A549 (cell line): ENCODE results near the gene IDH3B.

Experiments used
- HDAC2 ChIP-seq: fragments of 200-600 bp; sonication (generic); IDR thresholded peaks from 2 replicates; pipeline ENCODE4 v1.6.1; 2016
- POLR2A ChIP-seq: IDR thresholded peaks from 2 replicates; pipeline ENCODE4 v1.6.1; 2012; ENCODE audit warnings: mild to moderate bottlenecking, low read length
- RNF2 ChIP-seq: fragments of 200-600 bp; sonication (generic); IDR thresholded peaks from 2 replicates; pipeline ENCODE4 v1.6.1; 2016; ENCODE audit warnings: low read depth, mild to moderate bottlenecking, antibody characterized with exemption, moderate library complexity, borderline replicate concordance
- TF ChIP-seq, protein P1 (sequence below): fragments of 150-350 bp; IDR thresholded peaks from 2 replicates; pipeline ENCODE4 v1.6.1; 2014; ENCODE audit warnings: low read depth, mild to moderate bottlenecking, low read length
- TF ChIP-seq, protein P2 (sequence below): fragments of >200 bp; sonication (Bioruptor Twin); formaldehyde crosslinking; IDR thresholded peaks from 3 replicates; pipeline ENCODE4 v1.5.1; 2016

DNA sequence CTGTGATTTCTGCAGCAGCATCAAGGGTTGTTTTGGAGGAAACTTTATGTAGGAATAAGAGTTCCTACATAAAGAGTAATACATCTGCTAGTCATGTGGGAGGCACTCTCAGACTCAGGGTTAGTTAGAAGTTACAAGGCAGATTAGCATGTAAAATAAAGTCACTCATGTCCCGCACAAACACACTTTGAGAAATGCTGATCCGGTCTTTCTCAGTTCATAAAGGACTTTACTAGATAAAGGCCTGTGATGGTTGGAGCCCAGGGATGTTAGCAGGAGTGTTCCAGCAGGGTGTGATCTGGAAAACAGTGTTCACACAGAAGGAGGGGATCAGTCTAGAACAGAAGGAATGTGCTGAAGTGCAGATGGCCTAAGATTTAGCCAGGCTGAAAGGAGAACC lies 44.7 kb downstream of the IDH3B start:
- no peak for TF ChIP-seq POLR2A
- TF ChIP-seq, protein P1, sequence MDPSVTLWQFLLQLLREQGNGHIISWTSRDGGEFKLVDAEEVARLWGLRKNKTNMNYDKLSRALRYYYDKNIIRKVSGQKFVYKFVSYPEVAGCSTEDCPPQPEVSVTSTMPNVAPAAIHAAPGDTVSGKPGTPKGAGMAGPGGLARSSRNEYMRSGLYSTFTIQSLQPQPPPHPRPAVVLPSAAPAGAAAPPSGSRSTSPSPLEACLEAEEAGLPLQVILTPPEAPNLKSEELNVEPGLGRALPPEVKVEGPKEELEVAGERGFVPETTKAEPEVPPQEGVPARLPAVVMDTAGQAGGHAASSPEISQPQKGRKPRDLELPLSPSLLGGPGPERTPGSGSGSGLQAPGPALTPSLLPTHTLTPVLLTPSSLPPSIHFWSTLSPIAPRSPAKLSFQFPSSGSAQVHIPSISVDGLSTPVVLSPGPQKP, result no peak
- no peak for TF ChIP-seq RNF2
- TF ChIP-seq, protein P2, sequence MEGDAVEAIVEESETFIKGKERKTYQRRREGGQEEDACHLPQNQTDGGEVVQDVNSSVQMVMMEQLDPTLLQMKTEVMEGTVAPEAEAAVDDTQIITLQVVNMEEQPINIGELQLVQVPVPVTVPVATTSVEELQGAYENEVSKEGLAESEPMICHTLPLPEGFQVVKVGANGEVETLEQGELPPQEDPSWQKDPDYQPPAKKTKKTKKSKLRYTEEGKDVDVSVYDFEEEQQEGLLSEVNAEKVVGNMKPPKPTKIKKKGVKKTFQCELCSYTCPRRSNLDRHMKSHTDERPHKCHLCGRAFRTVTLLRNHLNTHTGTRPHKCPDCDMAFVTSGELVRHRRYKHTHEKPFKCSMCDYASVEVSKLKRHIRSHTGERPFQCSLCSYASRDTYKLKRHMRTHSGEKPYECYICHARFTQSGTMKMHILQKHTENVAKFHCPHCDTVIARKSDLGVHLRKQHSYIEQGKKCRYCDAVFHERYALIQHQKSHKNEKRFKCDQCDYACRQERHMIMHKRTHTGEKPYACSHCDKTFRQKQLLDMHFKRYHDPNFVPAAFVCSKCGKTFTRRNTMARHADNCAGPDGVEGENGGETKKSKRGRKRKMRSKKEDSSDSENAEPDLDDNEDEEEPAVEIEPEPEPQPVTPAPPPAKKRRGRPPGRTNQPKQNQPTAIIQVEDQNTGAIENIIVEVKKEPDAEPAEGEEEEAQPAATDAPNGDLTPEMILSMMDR, result no peak
- TF ChIP-seq HDAC2, result no peak
